Endothelial cell of umbilical vein (primary cell): ENCODE measurements around the gene TMOD1. TPM values are rescaled to one million over a fixed set of nuclear protein-coding genes. Genes with fewer than 3 reads are reported as not detected.
A peak's percentile ranks its signal among the peaks of the same experiment; 100 is the strongest.

Source experiments
- BruUV-seq: library from RNA; stranded (reverse); fragments of 400-500 nt; replicated peaks from 2 replicates; lab custom pipeline; 2021; lab: Mats Ljungman, UMichigan
- CTCF ChIA-PET: fragments of 300-600, 350-600 bp; sonication (Branson Sonifier 250); formaldehyde crosslinking; loops from one replicate; lab custom pipeline; 2021; ENCODE audit warnings: antibody characterized with exemption, inconsistent platforms; lab: Charles Lee
- POLR2A ChIA-PET: fragments of 300-600, 350-600 bp; sonication (Branson Sonifier 250); formaldehyde crosslinking; loops from one replicate; lab custom pipeline; 2021; ENCODE audit warnings: antibody characterized with exemption, inconsistent platforms; lab: Charles Lee
- DNase-seq: peaks from one replicate; pipeline ENCODE4 v3.0.0-alpha.2; 2011; ENCODE audit warnings: low read depth, low spot score
- FAIRE-seq: peaks from 2 replicates; lab custom pipeline; 2011; peaks lifted over from hg19 to GRCh38; lab: Jason Lieb, UNC
- H2AFZ ChIP-seq: 2 replicates; pipeline ENCODE4 v1.6.0; 2012; ENCODE audit warnings: low read depth, low read length, control low read depth, inconsistent platforms
- H3K27ac ChIP-seq: 2 replicates; pipeline ENCODE4 v1.5.1; 2011; ENCODE audit warnings: low read depth, mild to moderate bottlenecking, control low read depth, low read length, moderate library complexity; ENCODE audit not compliant: insufficient read depth
- H3K27me3 ChIP-seq, 2 experiments: 2 replicates each; pipeline versions ENCODE4 v1.6.0 to v1.6.1; 2011; ENCODE audit warnings: low read length in 2 of 2, mixed read lengths in 1 of 2; ENCODE audit not compliant: control insufficient read depth in 2 of 2, insufficient read depth in 2 of 2
- H3K36me3 ChIP-seq, 2 experiments: 2 replicates in 1 of 2; 3 replicates in 1 of 2; pipeline ENCODE4 v1.5.1; 2011; ENCODE audit warnings: low read length in 2 of 2, mild to moderate bottlenecking in 1 of 2, moderate library complexity in 1 of 2; ENCODE audit not compliant: control insufficient read depth in 2 of 2, insufficient read depth in 2 of 2; ENCODE audit errors: extremely low read depth in 1 of 2
- H3K4me1 ChIP-seq: 3 replicates; pipeline ENCODE4 v1.5.1; 2011; ENCODE audit warnings: mild to moderate bottlenecking, low read length; ENCODE audit not compliant: control insufficient read depth, insufficient read depth; ENCODE audit errors: extremely low read depth
- H3K4me2 ChIP-seq: 2 replicates; pipeline ENCODE4 v1.6.1; 2011; ENCODE audit warnings: low read length, control low read depth, mixed read lengths; ENCODE audit not compliant: insufficient read depth
- H3K4me3 ChIP-seq, 3 experiments: fragments of 200-600 bp in 1 of 3; sonication (generic), shearing (Covaris generic) in 1 of 3; replicated peaks in 1 of 3; 2 replicates each; pipeline ENCODE4 v1.5.1; 2011 to 2016; ENCODE audit warnings: control low read depth in 3 of 3, low read length in 3 of 3, mild to moderate bottlenecking in 2 of 3, inconsistent platforms in 1 of 3, low read depth in 1 of 3, moderate library complexity in 1 of 3; ENCODE audit not compliant: insufficient read depth in 1 of 3
- H3K79me2 ChIP-seq: 2 replicates; pipeline ENCODE4 v1.6.0; 2012; ENCODE audit warnings: low read length, inconsistent platforms; ENCODE audit not compliant: control insufficient read depth, insufficient read depth
- H3K9ac ChIP-seq: replicated peaks from 2 replicates; pipeline ENCODE3; 2011; ENCODE audit warnings: low read length, control low read depth; ENCODE audit not compliant: insufficient read depth; ENCODE audit errors: extremely low read depth
- H3K9me1 ChIP-seq: replicated peaks from 3 replicates; pipeline ENCODE4 v1.6.0; 2011; ENCODE audit warnings: mild to moderate bottlenecking, low read length; ENCODE audit not compliant: control insufficient read depth, insufficient read depth; ENCODE audit errors: extremely low read depth
- H3K9me3 ChIP-seq: replicated peaks from 2 replicates; pipeline ENCODE4 v1.5.1; 2012; ENCODE audit warnings: low read length, inconsistent platforms; ENCODE audit not compliant: control insufficient read depth, insufficient read depth
- H4K20me1 ChIP-seq: replicated peaks from 2 replicates; pipeline ENCODE3; 2011; ENCODE audit warnings: mild to moderate bottlenecking, low read length; ENCODE audit not compliant: control insufficient read depth, insufficient read depth; ENCODE audit errors: extremely low read depth
- EZH2 ChIP-seq: IDR thresholded peaks from 2 replicates; pipeline ENCODE4 v1.6.1; 2012; ENCODE audit warnings: borderline replicate concordance, low read depth, mild to moderate bottlenecking, moderate library complexity, low read length, inconsistent platforms; ENCODE audit not compliant: severe bottlenecking
- FOS ChIP-seq: IDR thresholded peaks from 2 replicates; pipeline ENCODE4 v1.6.1; 2011; ENCODE audit warnings: mild to moderate bottlenecking, low read length, moderate library complexity, borderline replicate concordance; ENCODE audit not compliant: insufficient read depth
- GATA2 ChIP-seq: IDR thresholded peaks from 2 replicates; pipeline ENCODE4 v1.7.0; 2011; ENCODE audit warnings: low read depth, mild to moderate bottlenecking, moderate library complexity, mixed read lengths, low read length; ENCODE audit not compliant: insufficient read length, insufficient read depth
- JUN ChIP-seq: IDR thresholded peaks from 2 replicates; pipeline ENCODE4 v1.6.1; 2011; ENCODE audit warnings: borderline replicate concordance, low read depth; ENCODE audit not compliant: insufficient read length, insufficient read depth
- MYC ChIP-seq: IDR thresholded peaks from one replicate; pipeline ENCODE4 v1.6.1; 2011; ENCODE audit warnings: mild to moderate bottlenecking, low read depth, low read length
- POLR2A ChIP-seq: IDR thresholded peaks from 2 replicates; pipeline ENCODE4 v1.6.1; 2012; ENCODE audit warnings: low read depth, mild to moderate bottlenecking, control low read depth, low read length
- POLR2AphosphoS5 ChIP-seq: IDR thresholded peaks from 2 replicates; pipeline ENCODE4 v1.6.1; 2012; ENCODE audit warnings: low read depth, mild to moderate bottlenecking, control low read depth, low read length, moderate library complexity; ENCODE audit not compliant: insufficient read depth
- dilution Hi-C: fragments of 300-500 bp; cut with MboI; formaldehyde crosslinking; loops from one replicate; pipeline ENCODE4 v1.15.0; 2019; ENCODE audit warnings: low sequenced_read_pairs; ENCODE audit not compliant: extremely low pct_ligation_motif_present
- intact Hi-C: fragments of 100-400 bp; cut with micrococcal nuclease; formaldehyde crosslinking; loops from one replicate; pipeline ENCODE4 v1.10.0; 2022
- polyA plus RNA-seq, 4 experiments: library from polyadenylated mRNA; depleted of rRNA in 3 of 4; stranded (reverse) in 3 of 4; unstranded in 1 of 4; fragments of >200 nt; gene quantifications; 2 replicates each; pipeline versions ENCODE4 v1.2.1 to v1.2.3, GENCODE V29; 2011 to 2012; ENCODE audit warnings: missing spikeins in 1 of 4
- total RNA-seq: library from RNA; stranded (reverse); gene quantifications from 2 replicates; pipeline ENCODE4 v1.2.3, GENCODE V29; 2021
- TF ChIP-seq, protein P1 (sequence below): IDR thresholded peaks from 2 replicates; pipeline ENCODE4 v1.6.1; 2011; ENCODE audit not compliant: insufficient read depth, insufficient read length
- TF ChIP-seq, protein P2 (sequence below), 2 donors: IDR thresholded peaks; 1 replicate in 1 of 2; 2 replicates in 1 of 2; pipeline ENCODE4 v1.5.1; 2011; ENCODE audit warnings: low read length in 2 of 2, mild to moderate bottlenecking in 2 of 2, moderate library complexity in 2 of 2, control low read depth in 1 of 2, inconsistent platforms in 1 of 2, low read depth in 1 of 2; ENCODE audit not compliant: insufficient read depth in 1 of 2; ENCODE audit errors: extremely low read depth in 1 of 2

The TMOD1 gene
- total and polyA plus RNA-seq, 2 donors (not counting 3 experiments of a cell fraction or from before 2014, with no cell fraction given): 0.26 to 1.4 TPM

DNA sequence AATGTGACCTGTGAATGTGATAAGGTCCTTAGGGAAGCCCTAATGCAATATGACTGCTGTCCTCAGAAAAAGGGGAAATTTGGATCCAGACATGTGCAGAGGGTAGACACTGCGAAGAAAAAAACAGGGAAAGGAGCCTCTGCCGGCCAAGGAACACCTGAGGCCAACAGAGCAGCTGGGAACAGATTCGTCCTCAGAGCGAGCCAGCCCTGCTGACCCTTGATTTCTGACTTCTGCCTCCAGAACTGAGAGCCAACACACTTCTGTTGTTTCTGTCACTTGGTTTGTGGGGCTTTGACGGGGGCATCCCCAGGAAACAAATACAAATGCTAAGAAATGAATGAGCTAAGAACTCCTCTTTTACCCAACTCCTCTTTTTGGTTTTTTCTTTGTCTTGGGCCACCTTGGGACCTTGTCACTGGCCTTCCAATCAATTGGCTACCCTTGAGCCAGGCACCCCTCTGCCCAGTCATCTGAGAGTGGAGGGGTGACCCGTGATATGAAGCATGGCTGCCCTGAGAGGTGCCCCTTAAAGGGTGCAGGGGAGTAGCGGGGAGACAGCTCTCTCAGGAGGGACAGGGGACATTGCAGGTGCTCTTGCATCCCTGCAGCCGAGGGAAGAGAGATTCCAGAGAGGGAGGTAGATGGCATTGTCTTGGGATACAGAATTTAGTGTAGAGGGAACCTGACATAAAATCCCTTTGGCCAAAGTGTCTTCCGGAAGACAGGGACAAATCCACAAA is 16.9 kb downstream of the TMOD1 start:
- intact Hi-C loops (no loop called here), dilution Hi-C loops (no loop called here)
- H3K27ac ChIP-seq: no peak overlapping the region
- no peaks in the 10 kb centered on the region for H3K36me3 ChIP-seq
- BruUV-seq: no TSS peak
- no peaks in the 10 kb centered on the region for H3K9me3 ChIP-seq
- H3K4me2 ChIP-seq: peak overlapping the region; percentile 13
- no peaks in the 10 kb centered on the region for H3K9me1 ChIP-seq
- no peak overlapping the region for H2AFZ ChIP-seq
- H3K4me3 ChIP-seq: no peak overlapping the region
- POLR2A ChIA-PET: no interaction called here
- H3K4me1 ChIP-seq: peaks cover 20% of the 10 kb centered on the region
- FAIRE-seq: peak; percentile 15
- H4K20me1 ChIP-seq: no peaks in the 10 kb centered on the region
- DNase-seq: peak; percentile 21
- H3K9ac ChIP-seq: no peak overlapping the region
- TF ChIP-seq FOS (no peak), JUN (no peak), EZH2 (no peak), MYC (no peak), POLR2AphosphoS5 (no peak), GATA2 (no peak), POLR2A (no peak)
- TF ChIP-seq, protein P1, sequence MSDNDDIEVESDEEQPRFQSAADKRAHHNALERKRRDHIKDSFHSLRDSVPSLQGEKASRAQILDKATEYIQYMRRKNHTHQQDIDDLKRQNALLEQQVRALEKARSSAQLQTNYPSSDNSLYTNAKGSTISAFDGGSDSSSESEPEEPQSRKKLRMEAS: no peak
- TF ChIP-seq, protein P2, sequence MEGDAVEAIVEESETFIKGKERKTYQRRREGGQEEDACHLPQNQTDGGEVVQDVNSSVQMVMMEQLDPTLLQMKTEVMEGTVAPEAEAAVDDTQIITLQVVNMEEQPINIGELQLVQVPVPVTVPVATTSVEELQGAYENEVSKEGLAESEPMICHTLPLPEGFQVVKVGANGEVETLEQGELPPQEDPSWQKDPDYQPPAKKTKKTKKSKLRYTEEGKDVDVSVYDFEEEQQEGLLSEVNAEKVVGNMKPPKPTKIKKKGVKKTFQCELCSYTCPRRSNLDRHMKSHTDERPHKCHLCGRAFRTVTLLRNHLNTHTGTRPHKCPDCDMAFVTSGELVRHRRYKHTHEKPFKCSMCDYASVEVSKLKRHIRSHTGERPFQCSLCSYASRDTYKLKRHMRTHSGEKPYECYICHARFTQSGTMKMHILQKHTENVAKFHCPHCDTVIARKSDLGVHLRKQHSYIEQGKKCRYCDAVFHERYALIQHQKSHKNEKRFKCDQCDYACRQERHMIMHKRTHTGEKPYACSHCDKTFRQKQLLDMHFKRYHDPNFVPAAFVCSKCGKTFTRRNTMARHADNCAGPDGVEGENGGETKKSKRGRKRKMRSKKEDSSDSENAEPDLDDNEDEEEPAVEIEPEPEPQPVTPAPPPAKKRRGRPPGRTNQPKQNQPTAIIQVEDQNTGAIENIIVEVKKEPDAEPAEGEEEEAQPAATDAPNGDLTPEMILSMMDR (IDR thresholded peaks at IDR 0.05; ENCODE audit: extremely low read depth in 1 of 2, insufficient read depth in 1 of 2, low read depth in 1 of 2, low read length in 2 of 2): no peak
- CTCF ChIA-PET: interaction anchor here (0.7 to 2.1 kb wide), 7 partner anchors 15 to 97 kb away, joined by 3 to 21 read pairs (median 5); partner anchors contain the start of gene TMOD1
- H3K27me3 ChIP-seq: no peaks in the 10 kb centered on the region
- no peaks in the 10 kb centered on the region for H3K79me2 ChIP-seq
